Tibial nerve (tissue), 4 donors: ENCODE measurements around the gene THBS2. TPM values are rescaled to one million over a fixed set of nuclear protein-coding genes. Genes with fewer than 3 reads are reported as not detected.

Experiments
- DNase-seq, 2 donors: peaks; one replicate each; pipeline ENCODE4 v3.0.0-alpha.2; 2019; ENCODE audit warnings: low spot score in 2 of 2
- H3K27ac ChIP-seq, 4 donors: fragments of 200-600 bp; sonication (generic) in 3 of 4; one replicate each; pipeline ENCODE4 v1.5.1; 2017 to 2019; ENCODE audit warnings: mild to moderate bottlenecking in 1 of 4
- H3K27me3 ChIP-seq, 2 donors: fragments of 200-600 bp; sonication (generic) in 1 of 2; one replicate each; pipeline versions ENCODE4 v1.5.1 to v1.6.0; 2017 to 2019
- H3K36me3 ChIP-seq, 3 donors: fragments of 200-600 bp; sonication (generic); one replicate each; pipeline ENCODE4 v1.5.1; 2018 to 2019
- H3K4me1 ChIP-seq, 4 donors: fragments of 200-600 bp; sonication (generic) in 3 of 4; one replicate each; pipeline ENCODE4 v1.5.1; 2017 to 2019
- H3K4me3 ChIP-seq, 4 donors: fragments of 200-600 bp; sonication (generic) in 3 of 4; one replicate each; pipeline ENCODE4 v1.5.1; 2017 to 2019; ENCODE audit warnings: mild to moderate bottlenecking in 1 of 4, moderate library complexity in 1 of 4
- H3K9me3 ChIP-seq, 4 donors: fragments of 200-600 bp; sonication (generic) in 3 of 4; one replicate each; pipeline ENCODE4 v1.5.1; 2017 to 2019
- EP300 ChIP-seq, 2 donors: sonication (generic); formaldehyde crosslinking; IDR thresholded peaks; one replicate each; pipeline ENCODE4 v1.6.1; 2017; ENCODE audit warnings: antibody characterized with exemption in 2 of 2, mild to moderate bottlenecking in 1 of 2
- POLR2A ChIP-seq, 2 donors: fragments of 450-650 bp; IDR thresholded peaks; one replicate each; pipeline ENCODE4 v1.6.1; 2017; ENCODE audit warnings: antibody characterized with exemption in 2 of 2, mild to moderate bottlenecking in 2 of 2, moderate library complexity in 2 of 2
- WGBS, 2 donors: methylation state at CpG; one replicate each; pipeline ENCODE4 v1.1.5; 2018; 5-methylcytosine and 5-hydroxymethylcytosine counted together
- total RNA-seq, 4 donors: library from RNA; depleted of rRNA; stranded (reverse); fragments of >200 nt; gene quantifications; one replicate each; pipeline ENCODE4 v1.1.0, GENCODE V29; 2016
- TF ChIP-seq, protein P1 (sequence below), 5 experiments: fragments of 200-600 bp in 3 of 5; fragments of 450-650 bp in 2 of 5; sonication (generic) in 3 of 5; IDR thresholded peaks; one replicate each; pipeline ENCODE4 v1.5.1; 2016 to 2019; ENCODE audit warnings: antibody characterized with exemption in 5 of 5, mild to moderate bottlenecking in 3 of 5, moderate library complexity in 2 of 5

The THBS2 gene
- total RNA-seq, 4 donors from 2014 or later: 39.5 to 107 (median 82.7) TPM

DNA sequence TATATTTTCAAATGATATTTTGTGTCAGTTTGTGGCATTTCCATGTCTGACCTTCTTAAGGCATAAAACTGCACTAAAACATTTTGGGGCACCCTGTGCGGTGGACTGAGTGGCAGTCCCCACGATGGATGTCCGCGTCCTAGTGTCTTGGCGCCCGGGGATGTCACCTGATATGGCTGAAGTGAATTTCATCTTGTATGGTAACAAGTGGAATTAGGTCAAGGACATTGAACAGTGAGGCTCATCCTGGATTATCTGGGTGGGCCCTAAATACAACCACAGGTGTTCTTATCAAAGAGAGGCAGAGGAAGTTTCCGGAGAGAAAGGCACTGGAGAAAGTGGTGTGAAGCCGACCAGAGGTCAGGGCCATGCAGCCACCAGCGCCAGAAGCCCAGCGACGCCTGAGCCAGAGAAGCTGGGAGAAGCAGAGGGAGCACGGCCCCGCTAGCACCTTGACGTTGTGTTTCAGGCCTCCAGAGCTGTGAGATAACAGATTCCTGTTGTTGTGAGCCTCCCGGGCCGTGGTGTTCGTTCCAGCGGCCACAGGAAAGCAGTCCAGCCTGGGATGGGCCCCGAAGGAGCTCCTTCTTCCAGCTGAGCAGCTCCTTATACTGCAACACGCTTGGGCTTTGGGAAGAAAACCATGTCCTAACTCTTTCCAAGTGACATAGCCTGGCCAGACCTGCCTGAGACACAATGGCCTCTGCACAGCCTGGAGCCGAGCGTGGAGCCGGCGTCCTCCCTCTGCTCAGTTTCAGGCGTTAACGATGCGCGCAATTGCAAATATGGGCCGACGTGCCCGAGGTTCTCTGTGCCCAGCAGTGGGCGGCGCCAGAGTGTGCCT, 22.5 kb downstream of the THBS2 start:
- no peak overlapping the region for H3K4me3 ChIP-seq
- peaks cover 0 to 28% (median 0%) of the 10 kb centered on the region in 4 donors for H3K4me1 ChIP-seq
- no peaks in the 10 kb centered on the region for H3K27me3 ChIP-seq
- 77 to 92% methylated on average over 25 to 33 of the region's 33 CpGs for WGBS, 2 donors
- no peaks in the 10 kb centered on the region for H3K9me3 ChIP-seq
- peak overlapping the region in 2 of 4 donors; percentile 67 to 73 for H3K27ac ChIP-seq
- no peak for TF ChIP-seq POLR2A (IDR thresholded peaks at IDR 0.05)
- no peak for TF ChIP-seq EP300 (IDR thresholded peaks at IDR 0.05)
- TF ChIP-seq, protein P1, sequence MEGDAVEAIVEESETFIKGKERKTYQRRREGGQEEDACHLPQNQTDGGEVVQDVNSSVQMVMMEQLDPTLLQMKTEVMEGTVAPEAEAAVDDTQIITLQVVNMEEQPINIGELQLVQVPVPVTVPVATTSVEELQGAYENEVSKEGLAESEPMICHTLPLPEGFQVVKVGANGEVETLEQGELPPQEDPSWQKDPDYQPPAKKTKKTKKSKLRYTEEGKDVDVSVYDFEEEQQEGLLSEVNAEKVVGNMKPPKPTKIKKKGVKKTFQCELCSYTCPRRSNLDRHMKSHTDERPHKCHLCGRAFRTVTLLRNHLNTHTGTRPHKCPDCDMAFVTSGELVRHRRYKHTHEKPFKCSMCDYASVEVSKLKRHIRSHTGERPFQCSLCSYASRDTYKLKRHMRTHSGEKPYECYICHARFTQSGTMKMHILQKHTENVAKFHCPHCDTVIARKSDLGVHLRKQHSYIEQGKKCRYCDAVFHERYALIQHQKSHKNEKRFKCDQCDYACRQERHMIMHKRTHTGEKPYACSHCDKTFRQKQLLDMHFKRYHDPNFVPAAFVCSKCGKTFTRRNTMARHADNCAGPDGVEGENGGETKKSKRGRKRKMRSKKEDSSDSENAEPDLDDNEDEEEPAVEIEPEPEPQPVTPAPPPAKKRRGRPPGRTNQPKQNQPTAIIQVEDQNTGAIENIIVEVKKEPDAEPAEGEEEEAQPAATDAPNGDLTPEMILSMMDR (IDR thresholded peaks at IDR 0.05): no peak
- DNase-seq: peak in 1 of 2 donors; percentile 33
- H3K36me3 ChIP-seq: peaks cover 0 to 72% (median 0%) of the 10 kb centered on the region in 3 donors

DNA sequence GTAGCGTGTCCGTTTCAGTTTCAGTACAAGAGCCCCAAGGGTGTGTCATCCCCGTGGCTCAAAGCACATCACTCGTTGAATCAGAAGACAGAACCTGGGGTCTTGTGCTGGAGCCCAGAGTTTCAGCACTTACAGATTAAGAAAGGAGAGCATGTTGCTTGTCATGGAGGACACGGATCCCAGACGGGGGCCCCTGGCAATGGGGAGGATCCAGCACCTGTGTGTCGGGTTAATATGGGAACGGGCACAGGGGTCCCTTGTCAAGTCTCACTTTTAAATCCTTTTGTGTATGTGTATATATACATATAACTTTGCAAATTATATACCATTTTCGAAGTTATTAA, 23.4 kb downstream of the THBS2 start:
- Histone ChIP-seq H3K9me3 (no peaks in the 10 kb centered on the region), H3K4me3 (no peak overlapping the region), H3K27me3 (no peaks in the 10 kb centered on the region), H3K4me1 (peaks cover 0 to 28% (median 0%) of the 10 kb centered on the region in 4 donors), H3K27ac (peak overlapping the region in 3 of 4 donors; percentile 20 to 73 (median 67)), H3K36me3 (peaks cover 0 to 77% (median 0%) of the 10 kb centered on the region in 3 donors)
- WGBS, 2 donors: 64 to 65% methylated on average over 9 of the region's 9 CpGs
- DNase-seq: no peak
- TF ChIP-seq POLR2A (IDR thresholded peaks at IDR 0.05) (no peak), EP300 (IDR thresholded peaks at IDR 0.05) (no peak)
- TF ChIP-seq, protein P1 (IDR thresholded peaks at IDR 0.05): no peak

DNA sequence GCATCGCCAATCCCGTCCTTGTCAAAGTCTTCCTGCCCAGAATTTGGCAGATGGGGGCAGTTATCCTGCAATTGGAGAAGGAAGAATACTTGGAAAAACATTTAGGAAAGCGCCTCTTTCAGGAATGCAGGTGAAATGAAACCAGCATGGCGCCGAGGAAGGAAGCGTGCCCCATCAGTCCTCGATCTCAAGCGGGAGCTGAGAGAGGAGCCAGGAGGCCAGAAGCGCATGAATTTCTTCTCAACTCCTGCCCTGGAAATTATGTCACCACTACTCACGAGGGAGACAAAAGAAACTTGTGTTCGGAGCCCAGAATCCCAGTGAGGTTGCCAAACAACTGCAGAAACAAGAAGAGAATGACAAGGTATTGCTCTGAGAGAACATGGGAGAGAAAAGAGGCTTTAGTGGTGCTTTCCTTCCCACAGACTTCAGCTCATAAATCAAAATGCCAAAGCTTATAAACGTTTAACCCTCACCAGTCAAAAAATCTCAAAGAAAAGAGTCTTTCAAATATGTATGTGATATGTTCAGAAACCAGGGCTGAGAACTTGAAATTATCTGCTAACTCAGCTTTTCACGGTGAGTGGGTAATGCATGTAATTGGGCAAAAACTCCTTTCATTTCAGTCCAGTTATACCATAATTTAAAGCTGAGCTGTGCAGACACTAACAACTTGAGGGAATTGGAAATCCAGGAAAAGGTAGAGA, 23.9 kb downstream of the THBS2 start:
- Histone ChIP-seq H3K4me1 (peaks cover 0 to 28% (median 0%) of the 10 kb centered on the region in 4 donors), H3K36me3 (peaks cover 0 to 77% (median 0%) of the 10 kb centered on the region in 3 donors), H3K4me3 (no peak overlapping the region), H3K9me3 (no peaks in the 10 kb centered on the region), H3K27ac (peak overlapping the region in 3 of 4 donors; percentile 20 to 73 (median 67)), H3K27me3 (no peaks in the 10 kb centered on the region)
- TF ChIP-seq POLR2A (IDR thresholded peaks at IDR 0.05) (no peak), EP300 (IDR thresholded peaks at IDR 0.05) (peak in 1 of 2 donors; percentile 48)
- TF ChIP-seq, protein P1 (IDR thresholded peaks at IDR 0.05): no peak
- WGBS, 2 donors: 46 to 51% methylated on average over 13 of the region's 13 CpGs
- DNase-seq: peak in 1 of 2 donors; percentile 57

DNA sequence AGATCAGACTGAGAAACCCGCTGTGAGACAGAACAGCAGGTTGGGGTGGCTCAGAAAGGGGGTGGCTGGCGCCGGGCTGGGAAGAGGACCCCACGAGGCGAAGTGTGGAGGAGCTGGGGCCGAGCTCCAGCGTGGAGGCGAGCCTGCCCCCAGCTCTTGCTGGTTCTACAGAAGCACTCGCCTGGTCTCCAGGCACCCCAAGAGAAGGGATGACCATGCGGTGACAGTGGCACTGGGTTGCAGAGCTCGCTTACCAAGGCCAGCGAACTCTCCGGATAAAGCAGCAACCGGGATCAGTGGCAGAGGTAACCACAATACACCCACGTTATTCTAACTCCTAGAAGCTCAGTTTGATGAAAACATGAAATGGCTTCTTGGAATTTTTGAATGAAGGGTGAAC, 26.5 kb downstream of the THBS2 start:
- H3K27ac ChIP-seq: no peak overlapping the region
- DNase-seq: no peak

More for the DNA sequence above, 26.5 kb downstream of the THBS2 start:
- TF ChIP-seq, protein P1 (IDR thresholded peaks at IDR 0.05): no peak
- TF ChIP-seq EP300 (IDR thresholded peaks at IDR 0.05): no peak
- TF ChIP-seq POLR2A (IDR thresholded peaks at IDR 0.05): no peak
- Histone ChIP-seq H3K27me3 (no peaks in the 10 kb centered on the region), H3K4me1 (peaks cover 0 to 28% (median 4%) of the 10 kb centered on the region in 4 donors), H3K36me3 (peaks cover 0 to 79% (median 0%) of the 10 kb centered on the region in 3 donors), H3K9me3 (no peaks in the 10 kb centered on the region), H3K4me3 (no peak overlapping the region)
- WGBS, 2 donors: 87 to 90% methylated on average over 15 of the region's 15 CpGs
